ENCODE data around the gene ECE1. TPM values are rescaled to one million over a fixed set of nuclear protein-coding genes. Genes with fewer than 3 reads are reported as not detected.

ECE1 gene
- total RNA-seq, 2 donors from 2014 or later: 83.7 to 152 TPM

- H3K27me3 ChIP-seq: no peaks in the 10 kb centered on the region
- H3K27ac ChIP-seq: peak overlapping the region; percentile 88 to 94
- TF ChIP-seq, protein P1, sequence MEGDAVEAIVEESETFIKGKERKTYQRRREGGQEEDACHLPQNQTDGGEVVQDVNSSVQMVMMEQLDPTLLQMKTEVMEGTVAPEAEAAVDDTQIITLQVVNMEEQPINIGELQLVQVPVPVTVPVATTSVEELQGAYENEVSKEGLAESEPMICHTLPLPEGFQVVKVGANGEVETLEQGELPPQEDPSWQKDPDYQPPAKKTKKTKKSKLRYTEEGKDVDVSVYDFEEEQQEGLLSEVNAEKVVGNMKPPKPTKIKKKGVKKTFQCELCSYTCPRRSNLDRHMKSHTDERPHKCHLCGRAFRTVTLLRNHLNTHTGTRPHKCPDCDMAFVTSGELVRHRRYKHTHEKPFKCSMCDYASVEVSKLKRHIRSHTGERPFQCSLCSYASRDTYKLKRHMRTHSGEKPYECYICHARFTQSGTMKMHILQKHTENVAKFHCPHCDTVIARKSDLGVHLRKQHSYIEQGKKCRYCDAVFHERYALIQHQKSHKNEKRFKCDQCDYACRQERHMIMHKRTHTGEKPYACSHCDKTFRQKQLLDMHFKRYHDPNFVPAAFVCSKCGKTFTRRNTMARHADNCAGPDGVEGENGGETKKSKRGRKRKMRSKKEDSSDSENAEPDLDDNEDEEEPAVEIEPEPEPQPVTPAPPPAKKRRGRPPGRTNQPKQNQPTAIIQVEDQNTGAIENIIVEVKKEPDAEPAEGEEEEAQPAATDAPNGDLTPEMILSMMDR (IDR thresholded peaks at IDR 0.05): no peak
- H3K4me3 ChIP-seq: no peak overlapping the region
- H3K36me3 ChIP-seq: no peaks in the 10 kb centered on the region
- no peak for DNase-seq (ENCODE audit: low spot score)
- no peaks in the 10 kb centered on the region for H3K9me3 ChIP-seq
- H3K4me1 ChIP-seq: peaks cover 5 to 69% of the 10 kb centered on the region in 2 donors
Observed at GRCh38 chr1:21326861-21327344, 36.6 kb upstream of the ECE1 start.

- TF ChIP-seq, protein P1 (IDR thresholded peaks at IDR 0.05): no peak
- no peak for DNase-seq (ENCODE audit: low spot score)
Observed at GRCh38 chr1:21325731-21326387, 35.6 kb upstream of the ECE1 start.

GRCh38 chr1:21325231-21325718 lies 35.0 kb upstream of the ECE1 start:
- no peaks in the 10 kb centered on the region for H3K9me3 ChIP-seq
- TF ChIP-seq, protein P1 (IDR thresholded peaks at IDR 0.05): no peak
- H3K27me3 ChIP-seq: no peaks in the 10 kb centered on the region
- no peak for DNase-seq (ENCODE audit: low spot score)
- H3K4me1 ChIP-seq: peaks cover 5 to 77% of the 10 kb centered on the region in 2 donors
- no peaks in the 10 kb centered on the region for H3K36me3 ChIP-seq
- H3K4me3 ChIP-seq: no peak overlapping the region
- H3K27ac ChIP-seq: peak overlapping the region; percentile 88 to 94

More at GRCh38 chr1:21325731-21326387, 35.6 kb upstream of the ECE1 start:
- H3K9me3 ChIP-seq: no peaks in the 10 kb centered on the region
- peak overlapping the region; percentile 88 to 94 for H3K27ac ChIP-seq
- no peaks in the 10 kb centered on the region for H3K27me3 ChIP-seq
- no peak overlapping the region for H3K4me3 ChIP-seq
- no peaks in the 10 kb centered on the region for H3K36me3 ChIP-seq
- H3K4me1 ChIP-seq: peaks cover 5 to 71% of the 10 kb centered on the region in 2 donors

DNA sequence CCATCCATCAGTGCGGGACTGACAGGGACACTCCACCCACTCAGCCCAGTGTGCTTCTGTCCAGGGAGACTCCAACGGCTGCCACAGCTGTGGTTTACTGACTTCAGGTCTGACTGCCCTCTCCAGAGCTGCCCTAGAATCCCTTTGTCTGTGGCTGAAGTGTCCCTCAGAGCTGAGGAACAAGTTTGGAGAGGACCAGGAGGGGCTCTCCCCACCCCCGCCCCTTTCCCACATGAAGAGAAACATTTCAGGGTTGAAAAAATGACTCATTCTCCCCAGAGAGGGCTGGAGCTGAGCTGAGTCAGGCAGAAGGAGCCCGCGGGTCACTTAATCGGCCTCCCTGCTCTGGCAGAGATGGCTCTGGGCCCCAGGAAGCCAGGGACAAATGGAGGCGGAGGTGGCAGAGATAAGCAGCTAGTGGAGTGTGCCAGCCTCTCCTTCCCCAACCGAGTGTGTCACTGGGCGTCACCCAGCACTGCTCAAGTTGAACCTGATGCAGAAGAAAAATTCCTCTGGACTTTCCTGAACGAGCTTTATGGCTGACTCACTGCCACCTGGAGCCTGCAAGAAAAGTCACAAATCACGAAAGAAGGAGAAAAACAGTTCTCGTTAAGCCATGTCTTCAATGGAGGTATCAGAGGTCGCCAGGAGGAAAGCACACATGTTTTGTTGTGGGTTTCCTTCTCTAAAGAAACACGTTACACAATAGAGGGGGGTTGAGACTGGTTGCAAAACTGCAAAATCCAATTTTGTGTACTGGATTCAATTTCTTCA lies 34.3 kb upstream of the ECE1 start:
- H3K4me1 ChIP-seq: peaks cover 5 to 84% of the 10 kb centered on the region in 2 donors
- no peak overlapping the region for H3K4me3 ChIP-seq
- peak overlapping the region; percentile 88 to 94 for H3K27ac ChIP-seq
- no peaks in the 10 kb centered on the region for H3K27me3 ChIP-seq
- H3K36me3 ChIP-seq: no peaks in the 10 kb centered on the region
- peak; percentile 91 for DNase-seq (ENCODE audit: low spot score)
- TF ChIP-seq, protein P1 (IDR thresholded peaks at IDR 0.05): no peak
- H3K9me3 ChIP-seq: no peaks in the 10 kb centered on the region

- H3K27ac ChIP-seq: peak overlapping the region; percentile 88 to 94
- H3K4me1 ChIP-seq: peaks cover 5 to 98% of the 10 kb centered on the region in 2 donors
- DNase-seq (ENCODE audit: low spot score): no peak
- no peaks in the 10 kb centered on the region for H3K27me3 ChIP-seq
- no peaks in the 10 kb centered on the region for H3K9me3 ChIP-seq
- no peak overlapping the region for H3K4me3 ChIP-seq
- H3K36me3 ChIP-seq: no peaks in the 10 kb centered on the region
- TF ChIP-seq, protein P1 (IDR thresholded peaks at IDR 0.05): no peak
Observed at GRCh38 chr1:21323091-21323490, 32.8 kb upstream of the ECE1 start.

All from right atrium auricular region (tissue), 2 donors.